SK-N-SH (cell line): ENCODE measurements around the gene ARFGEF2. TPM values are rescaled to one million over a fixed set of nuclear protein-coding genes. Genes with fewer than 3 reads are reported as not detected.

Experiments
- CTCF ChIA-PET: fragments of 300-600, 350-600 bp; formaldehyde crosslinking; extraction: SDS; loops from one replicate; lab custom pipeline; 2021; lab: Yijun Ruan, JAX
- POLR2A ChIA-PET: fragments of 350-600 bp; sonication (Branson Sonifier 250); formaldehyde crosslinking; extraction: SDS; loops from one replicate; lab custom pipeline; 2020; ENCODE audit warnings: antibody characterized with exemption, inconsistent platforms; lab: Yijun Ruan, JAX
- DNase-seq: peaks from one replicate; pipeline ENCODE4 v3.0.0; 2012
- H2AFZ ChIP-seq: fragments of 200-600 bp; sonication (generic); 2 replicates; pipeline ENCODE4 v1.8.1; 2016; ENCODE audit warnings: antibody characterized with exemption, mild to moderate bottlenecking, low read depth
- H3F3A ChIP-seq: fragments of 200-600 bp; sonication (generic); replicated peaks from 2 replicates; pipeline ENCODE3; 2016; ENCODE audit warnings: antibody characterized with exemption, mild to moderate bottlenecking; ENCODE audit not compliant: insufficient read depth
- H3K27ac ChIP-seq, 2 experiments: fragments of 200-500 bp in 1 of 2; fragments of 200-600 bp in 1 of 2; sonication (Bioruptor generic) in 1 of 2; sonication (generic), shearing (Covaris generic) in 1 of 2; 2 replicates each; pipeline versions ENCODE4 v1.5.1 to v1.6.1; 2014 to 2016; ENCODE audit warnings: low read depth in 2 of 2, inconsistent platforms in 1 of 2, low read length in 1 of 2, mild to moderate bottlenecking in 1 of 2, mixed read lengths in 1 of 2
- H3K27me3 ChIP-seq: fragments of 200-600 bp; sonication (generic), shearing (Covaris generic); 2 replicates; pipeline ENCODE4 v1.6.1; 2016; ENCODE audit warnings: mixed run types; ENCODE audit not compliant: insufficient read depth
- H3K36me3 ChIP-seq, 2 experiments: fragments of 200-500 bp in 1 of 2; fragments of 200-600 bp in 1 of 2; sonication (Bioruptor generic) in 1 of 2; sonication (generic) in 1 of 2; replicated peaks in 1 of 2; 2 replicates each; pipeline versions ENCODE3 to v1.5.1; 2014 to 2016; ENCODE audit warnings: low read length in 1 of 2, mild to moderate bottlenecking in 1 of 2; ENCODE audit not compliant: insufficient read depth in 2 of 2, control insufficient read depth in 1 of 2
- H3K4me1 ChIP-seq, 2 experiments: fragments of 200-500 bp in 1 of 2; fragments of 200-600 bp in 1 of 2; sonication (Bioruptor generic) in 1 of 2; sonication (generic), shearing (Covaris generic) in 1 of 2; 2 replicates each; pipeline versions ENCODE4 v1.5.1 to v1.6.1; 2014 to 2016; ENCODE audit warnings: low read depth in 1 of 2, low read length in 1 of 2, mixed run types in 1 of 2; ENCODE audit not compliant: insufficient read depth in 2 of 2, control insufficient read depth in 1 of 2
- H3K4me2 ChIP-seq: fragments of 200-600 bp; sonication (generic), shearing (Covaris generic); 2 replicates; pipeline ENCODE4 v1.6.1; 2017; ENCODE audit warnings: mixed run types
- H3K4me3 ChIP-seq, 2 experiments: fragments of 200-500 bp in 1 of 2; fragments of 200-600 bp in 1 of 2; sonication (Bioruptor generic) in 1 of 2; sonication (generic), shearing (Covaris generic) in 1 of 2; 2 replicates each; pipeline versions ENCODE4 v1.5.1 to v1.8.1; 2014 to 2016; ENCODE audit warnings: low read depth in 2 of 2, inconsistent platforms in 1 of 2, low read length in 1 of 2, mild to moderate bottlenecking in 1 of 2, mixed read lengths in 1 of 2, moderate library complexity in 1 of 2
- H3K79me2 ChIP-seq: fragments of 200-600 bp; sonication (generic); 2 replicates; pipeline ENCODE4 v1.8.1; 2017; ENCODE audit warnings: mild to moderate bottlenecking; ENCODE audit not compliant: insufficient read depth
- H3K9ac ChIP-seq: fragments of 200-600 bp; sonication (generic); 2 replicates; pipeline ENCODE4 v1.6.1; 2017; ENCODE audit warnings: mixed run types
- H3K9me2 ChIP-seq: fragments of 200-600 bp; sonication (generic); 2 replicates; pipeline ENCODE4 v1.6.1; 2017; ENCODE audit warnings: mixed run types
- H3K9me3 ChIP-seq: fragments of 200-600 bp; sonication (generic); 2 replicates; pipeline ENCODE4 v1.6.1; 2017; ENCODE audit warnings: mixed run types, mild to moderate bottlenecking, moderate library complexity
- H4K20me1 ChIP-seq: fragments of 200-600 bp; sonication (generic); 2 replicates; pipeline ENCODE4 v1.6.1; 2017; ENCODE audit warnings: mild to moderate bottlenecking, mixed run types; ENCODE audit not compliant: insufficient read depth
- EP300 ChIP-seq, 2 experiments: IDR thresholded peaks; 2 replicates each; pipeline versions ENCODE4 v1.4.0 to v1.6.1; 2012; ENCODE audit warnings: borderline replicate concordance in 1 of 2, low read depth in 1 of 2, low read length in 1 of 2
- FOSL2 ChIP-seq: IDR thresholded peaks from 2 replicates; pipeline ENCODE4 v1.4.0; 2012; ENCODE audit warnings: low read depth, mild to moderate bottlenecking, moderate library complexity, borderline replicate concordance
- FOXJ3 ChIP-seq: sonication (generic); formaldehyde crosslinking; IDR thresholded peaks from 2 replicates; pipeline ENCODE4 v1.5.1; 2020; ENCODE audit warnings: mild to moderate bottlenecking, missing genetic modification reagents
- MXI1 ChIP-seq: IDR thresholded peaks from 2 replicates; pipeline ENCODE4 v1.6.1; 2012; ENCODE audit warnings: mild to moderate bottlenecking, low read depth, low read length, improper control_type of control experiment
- NFIC ChIP-seq: IDR thresholded peaks from 2 replicates; pipeline ENCODE4 v1.4.0; 2012; ENCODE audit warnings: borderline replicate concordance
- NRF1 ChIP-seq: IDR thresholded peaks from 2 replicates; pipeline ENCODE4 v1.6.1; 2012; ENCODE audit warnings: low read depth, mild to moderate bottlenecking, low read length
- RAD21 ChIP-seq: IDR thresholded peaks from 2 replicates; pipeline ENCODE4 v1.6.1; 2012; ENCODE audit warnings: mild to moderate bottlenecking, low read length
- RXRA ChIP-seq: IDR thresholded peaks from 2 replicates; pipeline ENCODE4 v1.4.0; 2012; ENCODE audit warnings: low read depth, mild to moderate bottlenecking, borderline replicate concordance
- SMC3 ChIP-seq: IDR thresholded peaks from 2 replicates; pipeline ENCODE4 v1.6.1; 2012; ENCODE audit warnings: low read depth, low read length, improper control_type of control experiment
- YY1 ChIP-seq: IDR thresholded peaks from 2 replicates; pipeline ENCODE4 v1.4.0; 2012; ENCODE audit warnings: low read depth, mild to moderate bottlenecking
- WGBS: methylation state at CpG from one replicate; pipeline ENCODE4 v1.1.6; 2017; ENCODE audit warnings: low lambda C conversion rate; 5-methylcytosine and 5-hydroxymethylcytosine counted together
- polyA plus RNA-seq, 3 experiments: library from polyadenylated mRNA; depleted of rRNA; stranded (reverse); fragments of >200 nt; gene quantifications; 2 replicates each; pipeline ENCODE4 v1.2.3, GENCODE V29; 2012
- TF ChIP-seq, protein P1 (sequence below): IDR thresholded peaks from 2 replicates; pipeline ENCODE4 v1.4.0; 2012; ENCODE audit warnings: low read depth, borderline replicate concordance
- TF ChIP-seq, protein P2 (sequence below): fragments of 150-350 bp; IDR thresholded peaks from 2 replicates; pipeline ENCODE4 v1.6.1; 2016; ENCODE audit warnings: mild to moderate bottlenecking, low read depth, low read length
- TF ChIP-seq, protein P3 (sequence below): IDR thresholded peaks from 2 replicates; pipeline ENCODE4 v1.4.0; 2012; ENCODE audit warnings: low read depth, borderline replicate concordance

Gene ARFGEF2
- polyA plus RNA-seq, 1 of the 3 experiments (the other 2 are of a cell fraction), result 6.1 TPM

DNA sequence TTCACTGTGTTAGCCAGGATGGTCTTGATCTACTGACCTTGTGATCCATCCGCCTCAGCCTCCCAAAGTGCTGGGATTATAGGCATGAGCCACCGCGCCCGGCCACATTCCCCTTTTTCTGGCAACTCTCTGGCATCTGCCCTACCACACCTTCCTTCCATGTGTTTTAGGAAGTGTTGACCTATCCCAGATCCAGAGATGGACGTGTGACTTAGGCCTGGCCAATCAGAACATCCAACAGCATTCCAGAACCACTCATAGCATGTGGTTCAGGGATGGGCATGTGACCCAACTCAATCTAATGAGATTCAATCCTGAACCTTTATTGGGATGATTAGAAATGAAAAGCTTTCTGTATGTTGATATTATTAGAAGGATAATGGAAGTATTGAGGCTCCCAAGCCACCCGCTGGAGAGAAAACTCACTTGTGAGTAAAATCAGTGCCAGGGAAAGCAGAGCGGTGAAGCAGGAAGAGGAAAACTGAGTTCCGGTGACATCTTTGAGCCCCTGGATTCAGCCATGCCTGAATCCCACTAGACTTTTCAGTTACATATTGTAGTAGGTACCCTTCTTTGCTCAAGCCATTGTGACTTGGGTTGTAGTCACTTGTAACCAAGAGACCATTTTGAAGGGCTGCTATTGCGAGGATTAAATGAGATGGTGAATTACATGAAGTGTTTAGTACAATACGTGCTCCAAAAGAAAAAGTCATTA, 42.8 kb upstream of the ARFGEF2 start:
- peaks cover 0 to 6% of the 10 kb centered on the region in 2 experiments; a peak in 1 of 4 replicates for H3K4me1 ChIP-seq
- CTCF ChIA-PET, result interaction anchor here (1.0 to 2.2 kb wide), 3 partner anchors 14 to 222 kb away, joined by 3 to 17 read pairs (median 5); no protein-coding TSS in a partner anchor

DNA sequence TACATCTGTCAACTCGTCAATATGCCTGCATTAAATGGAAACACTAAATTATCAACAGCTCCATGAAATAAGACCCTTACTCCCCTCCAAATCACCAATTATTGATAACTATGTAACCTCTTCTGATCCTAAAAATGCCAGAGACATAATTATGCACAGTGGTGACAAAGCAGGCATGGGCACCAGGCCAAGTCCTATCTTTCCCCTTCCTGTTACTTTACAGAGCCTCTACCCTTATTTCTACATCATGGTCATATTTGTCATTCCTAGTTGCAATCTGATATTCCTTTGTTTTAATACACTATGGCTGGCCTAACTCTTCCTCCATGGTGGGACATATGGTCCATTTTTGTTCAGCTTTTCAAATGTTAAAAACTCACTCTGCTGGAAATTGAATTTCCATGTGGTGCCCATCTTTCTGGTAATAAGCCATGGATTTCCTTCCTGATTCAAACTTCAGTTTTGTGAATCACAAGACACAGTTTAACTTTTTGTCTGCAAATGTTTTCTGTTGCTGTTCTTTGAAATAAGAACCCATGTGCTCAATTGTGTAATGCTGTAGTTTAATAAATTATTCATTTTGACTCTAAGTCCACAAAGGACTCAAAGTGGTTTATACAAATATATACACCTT, 41.8 kb upstream of the ARFGEF2 start:
- no peaks in the 10 kb centered on the region for H3K27me3 ChIP-seq
- ChIA-PET POLR2A (interaction anchor here (0.5 kb wide), 1 partner anchor 17 kb away, joined by 3 read pairs; no protein-coding TSS in a partner anchor), CTCF (interaction anchor here (0.7 to 2.2 kb wide), 6 partner anchors 13 to 1093 kb away, joined by 3 to 17 read pairs (median 4); partner anchors contain the start of gene PREX1)
- no peak for DNase-seq
- no peak overlapping the region for H2AFZ ChIP-seq
- no peaks in the 10 kb centered on the region for H3K9me2 ChIP-seq
- no peaks in the 10 kb centered on the region for H3K79me2 ChIP-seq
- no peaks in the 10 kb centered on the region for H3F3A ChIP-seq
- 0 out of 2 replicates have a peak, but pooled peaks have one; percentile 21 for TF ChIP-seq MXI1
- TF ChIP-seq, protein P1, sequence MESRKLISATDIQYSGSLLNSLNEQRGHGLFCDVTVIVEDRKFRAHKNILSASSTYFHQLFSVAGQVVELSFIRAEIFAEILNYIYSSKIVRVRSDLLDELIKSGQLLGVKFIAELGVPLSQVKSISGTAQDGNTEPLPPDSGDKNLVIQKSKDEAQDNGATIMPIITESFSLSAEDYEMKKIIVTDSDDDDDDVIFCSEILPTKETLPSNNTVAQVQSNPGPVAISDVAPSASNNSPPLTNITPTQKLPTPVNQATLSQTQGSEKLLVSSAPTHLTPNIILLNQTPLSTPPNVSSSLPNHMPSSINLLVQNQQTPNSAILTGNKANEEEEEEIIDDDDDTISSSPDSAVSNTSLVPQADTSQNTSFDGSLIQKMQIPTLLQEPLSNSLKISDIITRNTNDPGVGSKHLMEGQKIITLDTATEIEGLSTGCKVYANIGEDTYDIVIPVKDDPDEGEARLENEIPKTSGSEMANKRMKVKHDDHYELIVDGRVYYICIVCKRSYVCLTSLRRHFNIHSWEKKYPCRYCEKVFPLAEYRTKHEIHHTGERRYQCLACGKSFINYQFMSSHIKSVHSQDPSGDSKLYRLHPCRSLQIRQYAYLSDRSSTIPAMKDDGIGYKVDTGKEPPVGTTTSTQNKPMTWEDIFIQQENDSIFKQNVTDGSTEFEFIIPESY, result no peak
- TF ChIP-seq NFIC, result peak; percentile 21; the same call in 1 of the 2 replicates
- no peaks in the 10 kb centered on the region for H3K9me3 ChIP-seq
- no peak overlapping the region for H3K9ac ChIP-seq
- peaks cover 0 to 6% of the 10 kb centered on the region in 2 experiments; a peak in 1 of 4 replicates for H3K4me1 ChIP-seq
- no peak overlapping the region for H3K4me2 ChIP-seq
- no peaks in the 10 kb centered on the region for H4K20me1 ChIP-seq
- no peak overlapping the region for H3K4me3 ChIP-seq
- peak overlapping the region in 1 of 2 experiments; percentile 17; a peak in 1 of 4 replicates for H3K27ac ChIP-seq
- WGBS, result 78% methylated on average over 1 of the region's 1 CpG
- H3K36me3 ChIP-seq, result no peaks in the 10 kb centered on the region

More for the DNA sequence above, 42.8 kb upstream of the ARFGEF2 start:
- Histone ChIP-seq H2AFZ (no peak overlapping the region), H3K4me3 (no peak overlapping the region), H3K4me2 (no peak overlapping the region), H3K9ac (no peak overlapping the region), H3K9me2 (no peaks in the 10 kb centered on the region)
- no peak for DNase-seq
- TF ChIP-seq, protein P2, sequence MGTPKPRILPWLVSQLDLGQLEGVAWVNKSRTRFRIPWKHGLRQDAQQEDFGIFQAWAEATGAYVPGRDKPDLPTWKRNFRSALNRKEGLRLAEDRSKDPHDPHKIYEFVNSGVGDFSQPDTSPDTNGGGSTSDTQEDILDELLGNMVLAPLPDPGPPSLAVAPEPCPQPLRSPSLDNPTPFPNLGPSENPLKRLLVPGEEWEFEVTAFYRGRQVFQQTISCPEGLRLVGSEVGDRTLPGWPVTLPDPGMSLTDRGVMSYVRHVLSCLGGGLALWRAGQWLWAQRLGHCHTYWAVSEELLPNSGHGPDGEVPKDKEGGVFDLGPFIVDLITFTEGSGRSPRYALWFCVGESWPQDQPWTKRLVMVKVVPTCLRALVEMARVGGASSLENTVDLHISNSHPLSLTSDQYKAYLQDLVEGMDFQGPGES, result no peak
- TF ChIP-seq RXRA (no peak), FOSL2 (no peak), SMC3 (no peak), NRF1 (no peak), RAD21 (no peak), FOXJ3 (CRISPR knock-in tag) (no peak), YY1 (no peak), EP300 (IDR thresholded peaks at IDR 0.05; ENCODE audit: borderline replicate concordance in 1 of 2, low read depth in 1 of 2, low read length in 1 of 2) (no peak)
- TF ChIP-seq, protein P3, sequence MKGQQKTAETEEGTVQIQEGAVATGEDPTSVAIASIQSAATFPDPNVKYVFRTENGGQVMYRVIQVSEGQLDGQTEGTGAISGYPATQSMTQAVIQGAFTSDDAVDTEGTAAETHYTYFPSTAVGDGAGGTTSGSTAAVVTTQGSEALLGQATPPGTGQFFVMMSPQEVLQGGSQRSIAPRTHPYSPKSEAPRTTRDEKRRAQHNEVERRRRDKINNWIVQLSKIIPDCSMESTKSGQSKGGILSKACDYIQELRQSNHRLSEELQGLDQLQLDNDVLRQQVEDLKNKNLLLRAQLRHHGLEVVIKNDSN, result no peak
- TF ChIP-seq, all 33 proteins: peak for 0
- H3K9me3 ChIP-seq, result no peaks in the 10 kb centered on the region
- 91% methylated on average over 10 of the region's 10 CpGs for WGBS
- no peaks in the 10 kb centered on the region for H3K79me2 ChIP-seq
- no peaks in the 10 kb centered on the region for H3K27me3 ChIP-seq
- POLR2A ChIA-PET, result no interaction called here
- no peaks in the 10 kb centered on the region for H4K20me1 ChIP-seq
- H3K27ac ChIP-seq, result no peak overlapping the region
- no peaks in the 10 kb centered on the region for H3F3A ChIP-seq
- H3K36me3 ChIP-seq, result no peaks in the 10 kb centered on the region
